ENCODE data around the gene TSHZ2.

TSHZ2 gene

DNA sequence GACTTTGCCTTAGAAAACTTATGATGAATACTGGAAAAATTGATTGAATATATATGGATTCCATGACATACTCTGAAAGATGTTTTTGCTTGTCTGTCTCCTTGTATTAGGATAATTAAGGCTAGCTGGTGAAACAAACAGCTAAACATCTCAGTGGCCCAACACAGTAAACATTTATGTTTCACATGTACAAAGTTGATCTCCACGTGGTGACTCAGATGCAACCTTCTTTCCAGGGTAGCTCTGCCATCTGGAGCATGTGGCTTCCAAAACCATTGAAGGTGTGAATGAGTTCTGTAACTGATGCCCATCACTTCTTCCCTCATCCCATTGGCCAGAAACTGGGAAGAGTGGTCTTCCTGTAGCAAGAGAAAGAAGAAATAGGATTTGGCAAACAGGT is 196.3 kb downstream of the TSHZ2 start:
- DNase-seq (ENCODE audit: low spot score) = no peak

DNA sequence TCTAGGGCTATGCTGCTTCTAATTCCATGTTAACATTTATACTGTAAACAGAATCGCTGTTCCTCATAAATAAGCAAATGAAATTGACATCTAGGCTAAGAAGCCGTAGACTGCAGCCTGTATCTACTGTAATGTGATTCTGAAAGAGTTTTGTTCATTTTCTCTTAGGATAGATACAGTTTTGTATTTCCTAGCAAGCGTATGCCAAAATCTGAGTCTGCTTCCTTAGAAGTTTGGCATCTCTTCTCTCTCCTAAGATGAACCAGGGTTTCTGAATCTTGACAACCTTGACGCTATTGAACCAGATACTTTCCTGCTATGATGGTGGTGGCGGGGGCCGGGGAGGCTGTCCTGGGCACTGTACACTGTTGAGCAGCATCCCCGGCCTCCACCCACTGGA is 198.0 kb downstream of the TSHZ2 start:
- no peak for DNase-seq (ENCODE audit: low spot score)

DNA sequence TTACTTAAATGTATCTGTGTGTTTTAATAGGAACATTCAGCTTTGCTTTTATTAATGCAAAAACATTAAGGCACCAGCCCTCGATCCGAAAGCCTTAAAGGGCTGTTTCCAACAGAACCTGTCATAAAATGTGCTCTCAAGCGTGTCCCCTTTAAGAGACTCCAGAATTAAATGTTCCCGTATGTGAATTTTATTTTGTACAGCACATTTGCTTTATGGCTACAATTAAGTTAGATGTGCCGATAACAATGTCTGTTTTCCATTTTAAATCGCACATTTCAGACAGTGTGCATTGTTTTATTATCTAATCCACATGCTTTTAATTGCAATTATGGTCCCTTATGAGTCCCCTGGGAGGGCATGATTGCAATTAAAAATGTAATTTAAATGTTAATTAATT is 198.9 kb downstream of the TSHZ2 start:
- no peak for DNase-seq (ENCODE audit: low spot score)

DNA sequence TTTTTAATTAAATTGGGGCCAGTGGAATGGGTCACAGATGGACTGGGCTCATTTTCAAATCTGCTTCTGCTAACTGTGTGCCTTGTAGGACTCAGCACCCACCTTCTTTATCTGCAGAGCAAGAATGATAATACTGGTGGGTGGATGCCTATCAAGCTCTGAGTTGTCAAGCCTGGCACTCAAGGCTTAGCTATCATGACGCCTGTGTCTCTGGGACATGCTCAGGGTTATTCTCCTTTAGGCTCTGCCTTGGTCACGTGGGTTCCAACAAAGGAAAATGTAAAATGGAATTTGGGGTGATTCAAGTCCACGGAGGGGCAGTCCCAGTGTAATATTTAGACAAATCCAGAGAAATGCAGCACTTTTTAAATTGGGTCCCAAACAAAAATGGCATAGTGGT is 202.3 kb downstream of the TSHZ2 start:
- no peak for DNase-seq (ENCODE audit: low spot score)

DNA sequence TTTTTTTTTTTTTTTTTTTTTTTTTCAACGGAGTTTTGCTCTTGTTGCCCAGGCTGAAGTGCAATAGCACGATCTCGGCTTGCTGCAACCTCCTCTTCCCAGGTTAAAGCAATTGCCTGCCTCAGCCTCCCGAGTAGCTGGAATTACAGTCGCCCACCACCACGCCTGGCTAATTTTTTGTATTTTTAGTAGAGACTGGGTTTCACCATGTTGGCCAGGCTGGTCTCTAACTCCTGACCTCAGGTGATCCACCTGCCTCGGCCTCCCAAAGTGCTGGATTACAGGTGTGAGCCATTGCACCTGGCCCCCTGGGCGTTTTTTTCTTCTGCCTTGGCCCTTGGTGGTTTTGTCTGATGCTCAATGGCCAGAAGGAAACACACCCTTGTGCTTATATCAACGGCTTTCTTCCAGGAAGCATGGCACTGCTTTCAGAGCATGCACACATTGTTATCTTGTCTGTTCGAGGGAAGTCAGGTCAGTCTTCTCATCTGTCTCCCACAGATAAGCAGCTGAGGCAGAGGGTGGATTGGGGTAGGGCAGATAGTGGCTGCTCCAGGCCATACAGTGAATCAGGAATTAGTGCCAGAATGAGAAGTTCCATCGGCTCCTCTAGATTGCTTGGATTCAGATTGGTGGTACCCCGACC is 203.1 kb downstream of the TSHZ2 start:
- DNase-seq (ENCODE audit: low spot score) = no peak

DNA sequence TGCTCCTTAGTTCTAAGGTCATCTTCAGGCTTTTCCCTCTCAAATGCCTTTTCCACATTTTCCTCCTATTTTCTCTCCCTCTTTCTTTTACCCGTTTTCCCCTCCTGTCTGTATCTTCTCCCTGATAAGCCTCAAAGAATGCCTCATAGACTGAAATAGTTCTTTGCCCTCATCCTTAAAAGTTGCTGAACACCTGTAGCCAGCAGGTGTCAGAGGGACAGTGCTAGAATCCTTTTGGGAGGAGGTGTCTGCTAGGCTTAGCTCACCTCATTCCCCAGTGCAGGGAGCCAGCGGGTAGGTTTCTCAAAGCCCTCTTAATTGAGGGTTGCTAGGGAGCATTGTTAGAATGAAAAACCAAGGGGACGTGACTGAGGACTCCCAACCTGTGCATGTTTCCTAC is 204.0 kb downstream of the TSHZ2 start:
- no peak for DNase-seq (ENCODE audit: low spot score)

DNA sequence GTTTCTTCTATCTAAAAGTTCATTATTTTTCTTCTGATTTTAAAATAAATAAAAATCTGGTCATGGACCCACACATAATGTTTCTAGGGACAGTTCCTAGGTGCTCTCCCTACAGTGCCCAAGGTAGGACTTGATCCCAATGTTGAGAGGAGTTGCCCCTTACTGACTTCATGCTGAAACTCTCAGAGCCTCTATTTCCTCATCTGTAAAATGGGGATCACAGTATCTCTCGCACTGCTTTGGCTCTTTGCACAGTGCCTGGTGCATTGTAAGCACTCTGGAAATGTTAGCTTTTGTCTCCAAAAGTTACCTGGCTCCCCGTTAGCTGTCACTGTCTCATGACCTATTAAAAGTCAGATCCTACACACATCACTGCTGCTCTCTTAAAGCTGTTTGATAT is 205.5 kb downstream of the TSHZ2 start:
- DNase-seq (ENCODE audit: low spot score) = no peak

DNA sequence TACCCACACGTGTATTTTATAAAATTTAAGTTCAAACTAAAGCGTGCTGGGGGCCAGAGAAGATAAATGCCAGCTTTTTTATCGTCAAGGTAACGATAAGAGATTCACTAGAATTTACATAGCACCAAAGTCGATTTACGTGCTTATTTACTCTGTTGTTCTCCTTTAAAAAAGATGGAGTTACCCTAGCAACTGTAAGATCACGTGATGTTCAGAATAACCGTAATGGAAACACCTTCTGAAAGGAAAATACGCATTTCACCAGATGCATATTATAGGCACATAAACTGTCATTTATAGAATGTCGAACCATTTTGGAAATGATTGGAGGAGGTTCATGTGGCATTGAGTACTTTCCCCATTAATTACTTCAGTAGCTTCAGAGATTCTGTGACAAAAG is 207.6 kb downstream of the TSHZ2 start:
- DNase-seq (ENCODE audit: low spot score) = no peak

DNA sequence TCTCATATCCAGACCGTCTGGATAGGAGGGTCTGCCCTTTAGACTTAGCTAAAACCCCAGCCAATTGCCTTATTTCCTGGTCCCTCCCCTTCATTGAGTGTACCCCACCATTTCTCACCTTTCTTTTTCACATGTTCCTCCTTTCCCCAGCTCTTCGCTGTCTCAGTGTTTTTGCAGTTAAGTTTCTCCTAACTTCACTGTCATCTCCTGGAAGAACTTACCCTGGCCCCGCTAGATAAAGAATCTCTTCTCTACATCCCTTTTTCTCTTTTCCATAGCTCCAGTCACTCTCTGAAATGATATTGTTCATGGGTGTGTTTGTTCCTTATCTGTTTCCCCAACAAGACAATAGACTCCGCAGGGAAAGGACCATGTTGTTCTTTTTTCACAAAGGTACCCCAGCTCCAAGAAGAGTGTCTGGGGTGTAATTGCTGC is 208.8 kb downstream of the TSHZ2 start:
- DNase-seq (ENCODE audit: low spot score) = no peak

DNA sequence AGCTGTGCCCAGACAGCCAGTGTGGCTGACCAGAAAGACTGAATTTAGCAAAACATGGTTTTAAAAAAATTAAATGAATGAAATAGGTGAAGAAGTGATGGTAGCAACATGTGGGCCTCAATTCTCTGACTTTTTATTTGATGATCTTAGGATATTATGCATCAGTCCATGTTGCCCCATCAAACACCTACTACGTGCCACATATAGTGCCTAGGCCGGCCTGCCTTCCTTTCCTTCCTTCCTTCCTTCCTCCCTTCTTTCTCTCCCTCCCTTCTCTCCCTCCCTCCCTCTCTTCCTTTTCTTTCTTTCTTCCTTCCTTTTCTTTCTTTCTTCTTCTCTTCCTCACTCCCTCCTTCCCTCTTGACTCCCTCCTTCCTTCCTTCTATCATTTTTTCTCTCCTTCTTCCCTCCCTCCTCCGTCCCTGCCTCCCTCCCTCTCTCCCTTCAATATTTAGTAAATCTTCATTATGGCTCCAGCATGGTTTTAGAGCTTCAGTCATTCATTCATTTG is 209.8 kb downstream of the TSHZ2 start:
- DNase-seq (ENCODE audit: low spot score) = no peak

DNA sequence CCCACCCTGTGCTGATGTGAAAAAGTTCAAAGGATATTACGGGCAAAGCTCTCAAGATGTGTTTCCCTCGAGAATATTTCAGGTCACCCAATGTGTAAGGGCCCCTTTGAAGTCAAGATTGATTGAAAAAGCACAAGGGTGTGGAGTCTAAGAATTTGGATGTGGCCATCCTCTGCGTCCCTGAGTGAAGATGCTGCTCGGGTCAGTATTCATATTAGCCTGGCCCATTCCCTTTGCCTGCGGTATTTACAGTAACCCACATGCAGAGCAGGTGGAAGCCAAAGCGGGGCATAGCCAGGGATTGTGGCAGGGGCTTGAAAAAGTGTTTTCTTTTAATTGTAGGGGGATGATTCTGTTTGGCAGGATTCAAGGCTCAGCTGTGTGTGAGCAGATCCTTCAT is 211.0 kb downstream of the TSHZ2 start:
- DNase-seq (ENCODE audit: low spot score) = no peak

DNA sequence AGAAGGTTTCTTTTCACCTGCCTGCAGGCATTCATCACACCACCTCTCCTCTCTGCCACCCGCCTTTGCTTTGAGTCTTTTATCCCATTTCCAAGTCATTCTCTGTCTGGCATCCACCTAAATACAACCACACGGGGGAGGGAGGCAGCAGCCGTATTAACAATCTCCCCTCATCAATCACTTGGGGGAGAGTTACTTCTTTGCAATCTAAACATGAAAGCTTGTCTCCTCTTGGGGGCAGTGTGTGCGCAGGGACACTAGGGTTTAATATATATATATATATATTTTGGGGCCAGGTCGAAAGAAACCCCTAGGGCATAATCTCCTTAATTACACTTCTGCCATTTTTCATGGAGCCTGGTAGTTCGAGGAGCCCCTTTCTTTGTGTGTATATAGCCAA is 214.5 kb downstream of the TSHZ2 start:
- DNase-seq (ENCODE audit: low spot score) = no peak

DNA sequence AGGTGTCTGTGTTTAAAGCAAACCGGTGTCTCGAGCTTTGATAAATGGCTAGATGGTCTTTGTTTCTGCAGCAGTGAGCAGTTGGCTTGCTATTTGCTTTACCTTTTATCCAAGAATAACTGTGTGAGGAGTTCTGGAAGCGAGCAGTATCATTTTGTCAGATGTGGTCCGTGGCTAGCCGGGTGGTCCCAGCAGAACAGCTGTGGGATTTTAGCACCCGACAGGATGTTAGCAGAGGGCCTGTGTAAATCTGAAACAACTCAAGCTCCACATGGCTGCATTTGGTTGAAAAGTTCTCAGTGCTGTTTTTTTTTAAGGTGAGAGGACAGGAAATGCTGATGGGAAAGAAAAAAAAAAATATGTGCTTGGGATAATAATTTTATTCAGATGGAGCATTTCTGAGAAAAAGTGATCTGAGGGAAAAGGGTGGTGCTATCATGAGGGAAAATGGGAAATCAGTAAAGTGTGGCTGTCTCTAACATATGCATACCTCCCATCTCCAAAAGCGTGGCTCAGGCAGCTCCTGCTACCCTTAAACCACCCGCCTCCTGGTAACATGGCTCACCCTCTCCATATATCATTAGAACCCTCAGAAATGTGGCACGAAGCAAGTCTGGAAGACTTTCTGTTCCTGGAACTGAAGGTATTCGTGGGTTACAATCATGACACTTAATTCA is 215.4 kb downstream of the TSHZ2 start:
- DNase-seq (ENCODE audit: low spot score) = no peak

DNA sequence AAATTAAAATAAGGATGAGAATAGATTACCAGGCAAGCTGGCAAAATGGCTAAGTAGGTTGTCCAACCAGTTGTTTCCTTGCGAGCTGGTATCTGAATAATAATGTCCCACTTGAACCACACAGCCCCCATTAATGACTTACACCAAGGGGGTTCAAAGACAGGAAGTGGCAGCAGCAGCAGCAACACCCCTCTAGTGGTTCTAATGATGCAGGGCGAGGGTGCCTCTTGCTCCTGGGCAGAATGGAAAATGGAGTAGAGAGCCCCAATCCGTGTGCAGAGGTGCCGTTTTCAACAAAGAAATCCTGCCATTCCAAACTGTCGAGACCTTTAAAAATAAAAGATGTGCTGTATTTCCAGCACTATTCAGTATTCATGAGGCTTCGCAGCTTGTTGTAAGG is 218.1 kb downstream of the TSHZ2 start:
- no peak for DNase-seq (ENCODE audit: low spot score)

DNA sequence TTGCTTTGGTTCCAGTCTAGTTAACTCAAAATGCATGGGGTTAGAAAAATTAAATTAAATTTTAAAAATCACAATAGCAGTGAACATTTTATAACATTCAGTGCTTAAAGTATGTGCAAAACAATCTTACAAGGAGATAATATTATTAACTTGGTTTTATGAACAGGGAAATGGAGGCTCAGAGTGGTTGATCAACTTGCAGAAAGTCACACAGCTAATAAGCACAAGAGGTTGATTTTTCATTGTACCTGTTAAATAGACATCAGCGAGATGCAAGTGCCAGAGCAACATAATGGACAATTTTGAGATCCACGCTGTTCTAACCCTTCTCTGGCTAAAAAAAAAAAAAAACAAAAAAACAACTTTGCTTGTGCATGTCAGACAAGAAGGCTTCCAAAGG is 219.8 kb downstream of the TSHZ2 start:
- DNase-seq (ENCODE audit: low spot score) = no peak

DNA sequence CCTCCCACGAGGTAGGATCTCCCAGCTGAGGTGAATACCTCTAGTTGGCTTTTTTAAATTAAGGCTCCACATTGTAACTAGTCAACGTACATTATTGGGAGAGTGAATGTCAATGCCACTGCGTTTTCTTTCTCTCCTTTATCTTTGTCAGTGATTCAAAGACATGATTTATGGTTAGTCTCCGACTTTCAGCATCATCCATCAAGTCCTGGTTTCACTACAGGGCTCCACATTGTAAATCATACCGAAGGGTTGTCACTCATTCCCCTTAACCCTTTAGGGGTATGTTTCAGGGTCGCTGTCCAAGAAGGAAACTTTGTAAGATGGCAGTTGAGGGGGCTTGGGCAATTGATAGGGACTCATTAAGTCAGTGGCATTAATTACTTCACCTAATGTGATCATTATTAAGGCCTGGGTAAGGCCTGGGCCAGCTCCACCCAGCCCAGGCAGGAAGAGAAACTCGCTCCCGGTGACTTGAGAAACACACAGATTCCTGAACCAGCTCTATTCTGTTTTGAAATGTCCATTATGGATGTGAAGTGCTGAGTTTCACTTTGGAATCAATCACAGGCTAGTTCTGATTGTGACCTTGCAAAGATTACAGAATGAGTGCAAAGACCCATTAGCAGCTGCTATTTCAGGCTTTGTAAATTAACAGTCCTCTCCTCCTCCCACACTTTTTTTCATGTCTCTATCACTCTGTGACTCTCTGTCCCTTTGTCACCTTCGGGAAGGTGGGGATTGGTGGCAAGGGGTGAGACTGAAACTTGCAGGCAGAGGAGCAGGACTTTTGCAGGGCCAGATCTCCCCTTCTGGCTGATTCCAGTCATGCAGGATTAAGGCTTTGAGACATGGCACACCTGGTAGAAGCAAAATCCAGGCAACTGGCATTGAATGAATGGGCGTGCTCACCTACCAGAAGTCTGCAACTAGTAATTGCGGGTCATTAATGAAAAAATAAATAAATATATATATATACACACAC is 222.4 kb downstream of the TSHZ2 start:
- no peak for DNase-seq (ENCODE audit: low spot score)

DNA sequence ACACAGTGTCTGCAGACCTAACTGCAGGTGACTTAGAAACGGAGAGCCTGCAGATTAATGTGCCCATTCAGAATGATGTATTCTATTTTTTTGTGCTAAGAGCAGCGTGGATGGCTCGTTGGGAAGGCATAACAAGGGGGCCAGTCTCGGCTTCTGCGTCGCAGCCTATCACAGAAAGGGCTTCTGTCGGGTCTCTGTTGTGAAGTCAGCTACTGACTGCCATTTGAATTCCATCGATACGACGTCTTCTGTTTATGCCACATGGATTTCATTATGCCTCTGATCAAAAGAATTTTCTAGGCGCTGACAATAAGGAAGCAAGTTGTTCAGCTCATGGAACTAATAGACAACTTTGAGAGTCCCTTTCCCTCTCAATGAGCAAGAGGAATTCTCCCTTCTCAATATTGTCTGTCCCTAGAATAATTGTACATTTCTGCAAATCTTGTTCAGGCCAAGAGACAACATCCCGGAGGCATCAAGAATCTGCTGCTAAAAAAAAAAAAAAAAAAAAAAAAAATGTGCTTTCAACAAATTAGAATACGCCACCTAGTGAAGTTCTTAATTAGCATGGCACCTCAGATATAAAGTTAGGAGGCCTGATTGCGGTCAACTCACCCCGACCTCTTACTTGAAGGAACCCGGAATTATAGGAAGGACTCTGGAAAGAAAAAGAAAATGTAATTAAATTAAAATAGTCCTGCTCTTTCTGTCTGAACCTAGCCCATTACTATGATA is 223.9 kb downstream of the TSHZ2 start:
- DNase-seq (ENCODE audit: low spot score) = no peak

DNA sequence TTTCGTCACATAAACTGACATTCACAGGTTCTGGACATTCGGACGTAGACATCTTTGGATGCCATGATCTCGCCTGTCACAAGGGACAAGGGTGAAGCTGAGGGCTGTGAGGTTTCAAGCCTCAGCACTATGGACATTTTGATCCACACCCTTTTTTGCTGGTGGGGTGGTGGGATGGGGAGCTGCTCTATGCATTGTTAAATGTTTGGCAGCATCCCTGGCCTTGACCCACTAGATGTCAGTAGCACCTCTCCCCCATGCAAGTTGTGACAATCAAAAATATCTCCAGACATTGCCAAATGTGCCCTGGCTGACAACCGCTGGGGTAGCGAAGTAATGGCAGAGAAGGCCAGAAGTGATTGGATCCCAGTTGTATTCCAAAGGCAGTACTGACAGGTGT is 229.4 kb downstream of the TSHZ2 start:
- no peak for DNase-seq (ENCODE audit: low spot score)

DNA sequence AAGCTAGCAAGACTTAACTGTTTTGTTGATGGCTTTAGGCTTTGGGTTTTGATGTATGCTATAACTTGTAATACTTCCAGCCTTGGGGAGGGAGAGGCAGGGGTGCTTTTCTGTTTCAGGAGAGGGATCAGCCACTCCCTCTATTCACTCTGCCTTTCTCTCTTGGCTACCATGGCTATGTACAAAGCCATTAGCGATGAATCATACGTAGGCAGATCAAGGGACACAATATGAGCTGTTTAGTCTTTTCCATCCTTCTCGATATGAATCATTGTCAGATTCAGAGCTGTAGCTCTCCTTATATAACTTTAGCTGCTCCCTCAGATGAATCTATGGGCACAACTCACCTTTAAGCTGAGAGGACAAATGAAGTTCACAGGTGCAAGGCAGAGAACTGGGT is 230.6 kb downstream of the TSHZ2 start:
- DNase-seq (ENCODE audit: low spot score) = peak; percentile 30

DNA sequence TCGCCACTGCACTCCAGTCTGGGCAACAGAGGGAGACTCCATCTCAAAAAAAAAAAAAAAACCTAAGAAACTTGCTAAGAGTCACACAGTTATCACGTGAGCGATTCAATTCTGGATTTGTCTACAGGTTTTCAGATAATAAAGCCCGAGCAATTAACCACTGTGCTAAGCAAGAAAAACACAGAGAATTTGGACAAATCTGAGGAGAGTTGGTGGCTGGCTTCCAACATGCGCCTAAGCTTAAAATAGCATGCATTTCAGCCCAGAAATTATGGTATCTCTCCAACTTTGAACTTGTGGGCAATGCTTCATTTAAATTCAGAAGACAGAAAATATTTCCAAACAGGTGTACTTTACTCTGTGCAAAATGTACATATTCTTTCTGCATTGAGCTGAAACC is 232.9 kb downstream of the TSHZ2 start:
- DNase-seq (ENCODE audit: low spot score) = no peak

DNA sequence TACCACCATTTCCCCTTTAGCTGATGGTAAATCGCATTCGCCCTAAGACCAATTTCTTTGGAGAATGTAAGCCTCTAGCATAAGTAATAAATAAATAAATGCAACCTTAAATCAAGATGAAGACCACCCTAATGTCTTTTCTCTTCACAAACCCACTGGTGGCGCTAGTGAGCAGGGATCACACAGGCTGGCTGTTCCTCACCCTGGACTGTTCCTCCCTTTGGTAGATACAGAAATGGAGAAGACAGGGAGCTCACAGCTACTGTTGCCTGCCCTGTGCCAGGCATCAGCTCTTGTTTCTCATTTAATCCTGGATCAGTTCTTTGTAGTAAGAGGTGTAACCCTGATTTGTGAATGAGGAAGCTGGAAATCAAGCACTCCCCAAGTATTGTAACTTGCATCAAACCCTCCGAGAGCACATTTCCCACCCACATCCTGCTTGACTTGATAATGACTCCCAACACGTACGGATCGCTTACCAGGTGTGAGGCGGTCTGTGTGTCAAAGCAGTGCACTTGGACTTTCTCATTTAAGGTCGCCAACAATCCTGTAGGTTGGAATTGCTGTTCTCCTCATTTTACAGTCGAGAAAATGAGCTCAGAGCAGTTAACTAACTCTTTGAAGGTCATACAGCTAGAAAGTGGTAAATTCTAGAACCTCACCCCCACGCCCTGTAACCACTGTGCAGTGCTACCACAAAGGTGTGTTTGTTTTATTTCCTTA is 236.1 kb downstream of the TSHZ2 start:
- DNase-seq (ENCODE audit: low spot score) = no peak
